GM21526 (cell line): ENCODE results near the gene GBX1.

ENCODE experiments used
- ATAC-seq: cut with Tn5 transposase; IDR thresholded peaks from one replicate; pipeline ENCODE4 v1.9.1; 2021; ENCODE audit warnings: moderate library complexity; ENCODE audit not compliant: unreplicated experiment, low FRiP score

The GBX1 gene

GRCh38 chr7:151116603-151117440 lies 50.7 kb downstream of the GBX1 start:
- ATAC-seq = no peak

- ATAC-seq = no peak
Observed at GRCh38 chr7:151115836-151116418, 51.6 kb downstream of the GBX1 start.

GRCh38 chr7:151115121-151115835 lies 52.2 kb downstream of the GBX1 start:
- no peak for ATAC-seq

- ATAC-seq = no peak
Observed at GRCh38 chr7:151114151-151115090, 53.1 kb downstream of the GBX1 start.

GRCh38 chr7:151113344-151114150 lies 53.9 kb downstream of the GBX1 start:
- no peak for ATAC-seq

GRCh38 chr7:151110941-151111645 lies 56.4 kb downstream of the GBX1 start:
- ATAC-seq = peak; percentile 54

GRCh38 chr7:151110236-151110940 lies 57.1 kb downstream of the GBX1 start:
- ATAC-seq = no peak

GRCh38 chr7:151109094-151110048 lies 58.1 kb downstream of the GBX1 start:
- no peak for ATAC-seq

- ATAC-seq = no peak
Observed at GRCh38 chr7:151107882-151108281, 59.6 kb downstream of the GBX1 start.

- ATAC-seq = no peak
Observed at GRCh38 chr7:151104411-151105235, 62.9 kb downstream of the GBX1 start.

GRCh38 chr7:151103973-151104372 lies 63.5 kb downstream of the GBX1 start:
- ATAC-seq = no peak

GRCh38 chr7:151102991-151103390 lies 64.5 kb downstream of the GBX1 start:
- no peak for ATAC-seq

GRCh38 chr7:151101621-151102396 lies 65.7 kb downstream of the GBX1 start:
- no peak for ATAC-seq

GRCh38 chr7:151100921-151101320 lies 66.6 kb downstream of the GBX1 start:
- ATAC-seq = no peak

- no peak for ATAC-seq
Observed at GRCh38 chr7:151099486-151100211, 67.8 kb downstream of the GBX1 start.
